ENCODE data around the gene NAV3.
"Not testable (repeated sequence)": the region's sequence is repeated elsewhere in the genome, so short reads cannot be mapped to it uniquely, and the experiment has no call there.

Gene NAV3

DNA sequence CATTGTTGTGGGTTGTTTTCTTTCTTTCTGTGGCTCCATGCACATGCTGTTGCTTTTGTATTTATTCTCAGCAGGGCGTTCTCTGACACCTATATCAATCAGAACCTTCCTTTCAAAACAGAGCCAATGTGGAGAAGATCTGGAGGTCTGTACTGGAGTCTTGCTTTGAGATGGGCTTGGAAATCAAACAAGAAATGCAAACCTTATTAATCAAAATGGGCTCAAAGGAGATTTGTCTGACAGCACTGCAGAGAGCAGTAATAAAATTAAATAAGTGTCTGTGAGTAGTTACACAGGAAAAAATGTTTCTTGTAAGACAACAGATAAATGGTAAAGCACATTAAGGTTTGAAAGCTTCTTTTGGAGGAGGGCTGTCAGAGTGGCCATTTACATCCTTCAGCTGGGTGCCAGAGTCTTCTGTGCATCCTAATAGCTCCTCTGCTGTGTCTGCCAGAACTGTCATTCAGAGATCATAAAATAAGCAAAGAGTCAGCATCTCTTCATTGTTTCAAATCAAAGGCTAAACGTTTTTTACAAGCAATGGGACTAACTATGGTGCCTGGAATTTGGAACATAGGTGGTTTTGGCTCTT, 414.3 kb downstream of the NAV3 start:
- Histone ChIP-seq H3K79me2 (ENCODE audit: control insufficient read depth, low read length) (no peaks in the 10 kb centered on the region), H3K9me2 (replicated peaks; ENCODE audit: control insufficient read depth, low read length) (no peaks in the 10 kb centered on the region), H3K27ac (ENCODE audit: low read depth, low read length) (no peak overlapping the region), H3K27me3 (ENCODE audit: control insufficient read depth, low read length) (no peaks in the 10 kb centered on the region), H3K4me2 (ENCODE audit: low read length) (no peak overlapping the region), H3K4me1 (ENCODE audit: control insufficient read depth, low read length) (no peaks in the 10 kb centered on the region), H3F3A (ENCODE audit: control insufficient read depth, insufficient read depth) (no peaks in the 10 kb centered on the region), H3K9me3 (ENCODE audit: control insufficient read depth, insufficient read depth, low read length) (no peaks in the 10 kb centered on the region), H3K4me3 (ENCODE audit: low read length) (no peak overlapping the region), H3K36me3 (ENCODE audit: control insufficient read depth, low read length) (no peaks in the 10 kb centered on the region), H4K20me1 (ENCODE audit: control insufficient read depth, insufficient read depth, low read depth, low read length) (no peaks in the 10 kb centered on the region)
- no peak for TF ChIP-seq CTCF (IDR thresholded peaks at IDR 0.05; ENCODE audit: low read depth, low read length, poor library complexity, severe bottlenecking)
- no peak for TF ChIP-seq EZH2phosphoT487 (IDR thresholded peaks at IDR 0.05; ENCODE audit: borderline replicate concordance, low read length)

GRCh38 chr12:78248321-78248720, 417.6 kb downstream of the NAV3 start:
- no peaks in the 10 kb centered on the region for H4K20me1 ChIP-seq (ENCODE audit: control insufficient read depth, insufficient read depth, low read depth, low read length)
- H3K27ac ChIP-seq (ENCODE audit: low read depth, low read length) = no peak overlapping the region
- H3K79me2 ChIP-seq (ENCODE audit: control insufficient read depth, low read length) = no peaks in the 10 kb centered on the region
- H3K27me3 ChIP-seq (ENCODE audit: control insufficient read depth, low read length) = no peaks in the 10 kb centered on the region
- no peak overlapping the region for H3K4me3 ChIP-seq (ENCODE audit: low read length)
- no peaks in the 10 kb centered on the region for H3K4me1 ChIP-seq (ENCODE audit: control insufficient read depth, low read length)
- TF ChIP-seq CTCF (IDR thresholded peaks at IDR 0.05; ENCODE audit: low read depth, low read length, poor library complexity, severe bottlenecking) (no peak), EZH2phosphoT487 (IDR thresholded peaks at IDR 0.05; ENCODE audit: borderline replicate concordance, low read length) (no peak)
- H3K36me3 ChIP-seq (ENCODE audit: control insufficient read depth, low read length) = no peaks in the 10 kb centered on the region
- no peaks in the 10 kb centered on the region for H3K9me3 ChIP-seq (ENCODE audit: control insufficient read depth, insufficient read depth, low read length)
- H3K4me2 ChIP-seq (ENCODE audit: low read length) = no peak overlapping the region
- no peaks in the 10 kb centered on the region for H3F3A ChIP-seq (ENCODE audit: control insufficient read depth, insufficient read depth)
- no peaks in the 10 kb centered on the region for H3K9me2 ChIP-seq (replicated peaks; ENCODE audit: control insufficient read depth, low read length)

DNA sequence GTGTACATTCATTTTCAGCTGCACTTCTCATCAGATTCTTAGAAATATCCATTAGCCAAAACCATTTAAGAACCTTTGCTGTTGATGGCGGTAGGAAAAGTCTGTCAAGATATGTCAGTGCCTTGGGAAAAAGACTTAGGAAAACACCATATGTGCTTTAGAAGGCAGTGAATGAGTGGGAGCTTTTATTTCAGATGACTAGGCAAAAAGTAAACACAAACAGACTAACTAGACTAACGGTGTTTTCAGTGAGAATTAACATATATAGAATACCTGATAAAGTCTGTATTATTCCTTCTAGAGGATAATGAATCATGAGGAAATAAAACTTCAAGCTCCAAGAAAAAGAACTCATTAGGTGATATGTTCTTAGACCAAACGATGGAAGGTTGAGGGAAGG, 418.9 kb downstream of the NAV3 start:
- H3K9me3 ChIP-seq (ENCODE audit: control insufficient read depth, insufficient read depth, low read length) = no peaks in the 10 kb centered on the region

GRCh38 chr12:78257662-78258061, 427.0 kb downstream of the NAV3 start:
- not testable (repeated sequence) for H3F3A ChIP-seq (ENCODE audit: control insufficient read depth, insufficient read depth); H3K4me3 ChIP-seq (ENCODE audit: low read length); H3K36me3 ChIP-seq (ENCODE audit: control insufficient read depth, low read length); H3K9me2 ChIP-seq (replicated peaks; ENCODE audit: control insufficient read depth, low read length); H3K9me3 ChIP-seq (ENCODE audit: control insufficient read depth, insufficient read depth, low read length); H3K79me2 ChIP-seq (ENCODE audit: control insufficient read depth, low read length); H3K4me2 ChIP-seq (ENCODE audit: low read length); H3K27me3 ChIP-seq (ENCODE audit: control insufficient read depth, low read length); H4K20me1 ChIP-seq (ENCODE audit: control insufficient read depth, insufficient read depth, low read depth, low read length); H3K27ac ChIP-seq (ENCODE audit: low read depth, low read length); H3K4me1 ChIP-seq (ENCODE audit: control insufficient read depth, low read length)

More for the DNA sequence above, 418.9 kb downstream of the NAV3 start:
- no peaks in the 10 kb centered on the region for H4K20me1 ChIP-seq (ENCODE audit: control insufficient read depth, insufficient read depth, low read depth, low read length)
- no peaks in the 10 kb centered on the region for H3K79me2 ChIP-seq (ENCODE audit: control insufficient read depth, low read length)
- no peak overlapping the region for H3K4me3 ChIP-seq (ENCODE audit: low read length)
- no peaks in the 10 kb centered on the region for H3K9me2 ChIP-seq (replicated peaks; ENCODE audit: control insufficient read depth, low read length)
- no peak for TF ChIP-seq EZH2phosphoT487 (IDR thresholded peaks at IDR 0.05; ENCODE audit: borderline replicate concordance, low read length)
- no peak for TF ChIP-seq CTCF (IDR thresholded peaks at IDR 0.05; ENCODE audit: low read depth, low read length, poor library complexity, severe bottlenecking)
- no peak overlapping the region for H3K27ac ChIP-seq (ENCODE audit: low read depth, low read length)
- H3K4me2 ChIP-seq (ENCODE audit: low read length) = no peak overlapping the region
- H3K36me3 ChIP-seq (ENCODE audit: control insufficient read depth, low read length) = no peaks in the 10 kb centered on the region
- no peaks in the 10 kb centered on the region for H3F3A ChIP-seq (ENCODE audit: control insufficient read depth, insufficient read depth)
- no peaks in the 10 kb centered on the region for H3K4me1 ChIP-seq (ENCODE audit: control insufficient read depth, low read length)
- H3K27me3 ChIP-seq (ENCODE audit: control insufficient read depth, low read length) = no peaks in the 10 kb centered on the region
